GM12891 (cell line): ENCODE results near the gene ZNF254.

ENCODE experiments used
- POLR2A ChIP-seq: IDR thresholded peaks from 2 replicates; pipeline ENCODE4 v1.6.1; 2011; ENCODE audit warnings: low read depth, low read length, control low read depth
- POLR2AphosphoS5 ChIP-seq: IDR thresholded peaks from 2 replicates; pipeline ENCODE4 v1.6.1; 2011; ENCODE audit warnings: low read depth, low read length, control low read depth

- no peak for TF ChIP-seq POLR2A
- no peak for TF ChIP-seq POLR2AphosphoS5
Measured at GRCh38 chr19:24054044-24054935, 32.7 kb upstream of the ZNF254 start.
